GM12872 (cell line): ENCODE data around the gene CDH5.

Source experiments
- TF ChIP-seq, protein P1 (sequence below): IDR thresholded peaks from 3 replicates; pipeline ENCODE4 v1.5.1; 2011; ENCODE audit warnings: low read depth, mild to moderate bottlenecking, low read length, moderate library complexity; ENCODE audit not compliant: insufficient read depth

The CDH5 gene

DNA sequence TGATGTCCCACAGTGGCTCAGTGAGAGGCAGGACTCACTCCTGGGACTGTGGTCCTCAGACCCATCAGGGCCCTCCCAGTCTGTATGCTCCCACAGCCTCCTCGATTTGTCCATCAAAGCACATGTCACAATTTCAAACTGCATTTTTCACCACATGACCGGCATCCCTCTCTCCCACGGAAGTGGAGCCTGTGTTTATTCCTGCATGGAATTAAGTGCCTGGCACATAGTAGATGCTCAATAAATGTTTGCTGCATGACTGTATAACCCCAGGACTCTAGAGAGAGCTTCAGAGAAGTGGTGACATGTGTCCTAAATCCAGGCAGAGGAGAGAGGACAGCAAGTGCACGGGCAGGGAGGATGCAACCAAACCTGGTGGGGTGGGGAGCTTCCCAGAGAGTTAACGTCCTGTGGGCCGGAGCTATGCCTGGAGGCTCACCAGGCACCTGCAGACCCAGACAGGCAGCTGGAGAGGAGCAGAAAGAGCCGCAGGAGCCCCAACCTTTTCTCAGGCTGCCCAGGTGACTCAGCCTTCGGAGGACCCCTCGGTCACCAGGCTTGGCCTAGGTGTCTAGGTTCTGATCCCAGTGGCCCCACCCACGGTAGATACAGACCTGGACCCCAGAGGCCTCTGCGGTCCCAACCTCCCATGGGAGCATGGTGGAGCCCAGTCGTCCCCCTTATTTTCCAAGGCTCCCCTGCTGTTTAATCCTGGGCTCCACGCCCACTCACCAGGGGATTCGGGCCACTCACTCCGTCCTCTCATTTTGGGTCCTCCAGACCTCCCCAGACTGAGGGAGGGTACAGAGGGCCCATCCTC lies 5.8 kb downstream of the CDH5 start:
- TF ChIP-seq, protein P1, sequence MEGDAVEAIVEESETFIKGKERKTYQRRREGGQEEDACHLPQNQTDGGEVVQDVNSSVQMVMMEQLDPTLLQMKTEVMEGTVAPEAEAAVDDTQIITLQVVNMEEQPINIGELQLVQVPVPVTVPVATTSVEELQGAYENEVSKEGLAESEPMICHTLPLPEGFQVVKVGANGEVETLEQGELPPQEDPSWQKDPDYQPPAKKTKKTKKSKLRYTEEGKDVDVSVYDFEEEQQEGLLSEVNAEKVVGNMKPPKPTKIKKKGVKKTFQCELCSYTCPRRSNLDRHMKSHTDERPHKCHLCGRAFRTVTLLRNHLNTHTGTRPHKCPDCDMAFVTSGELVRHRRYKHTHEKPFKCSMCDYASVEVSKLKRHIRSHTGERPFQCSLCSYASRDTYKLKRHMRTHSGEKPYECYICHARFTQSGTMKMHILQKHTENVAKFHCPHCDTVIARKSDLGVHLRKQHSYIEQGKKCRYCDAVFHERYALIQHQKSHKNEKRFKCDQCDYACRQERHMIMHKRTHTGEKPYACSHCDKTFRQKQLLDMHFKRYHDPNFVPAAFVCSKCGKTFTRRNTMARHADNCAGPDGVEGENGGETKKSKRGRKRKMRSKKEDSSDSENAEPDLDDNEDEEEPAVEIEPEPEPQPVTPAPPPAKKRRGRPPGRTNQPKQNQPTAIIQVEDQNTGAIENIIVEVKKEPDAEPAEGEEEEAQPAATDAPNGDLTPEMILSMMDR = no peak

DNA sequence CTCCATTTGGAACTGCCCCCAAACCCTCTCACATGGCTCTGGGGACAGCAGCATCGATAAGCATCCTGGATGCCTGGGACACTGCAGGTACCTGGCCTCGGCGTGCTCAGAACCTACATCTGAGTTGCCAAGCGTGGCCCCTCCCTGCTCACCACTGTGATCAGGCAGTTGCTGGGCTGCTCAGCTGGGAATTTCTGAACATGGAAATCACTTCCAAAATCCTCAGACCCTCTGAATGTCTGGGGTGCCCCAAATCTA lies 6.3 kb downstream of the CDH5 start:
- TF ChIP-seq, protein P1 = no peak

DNA sequence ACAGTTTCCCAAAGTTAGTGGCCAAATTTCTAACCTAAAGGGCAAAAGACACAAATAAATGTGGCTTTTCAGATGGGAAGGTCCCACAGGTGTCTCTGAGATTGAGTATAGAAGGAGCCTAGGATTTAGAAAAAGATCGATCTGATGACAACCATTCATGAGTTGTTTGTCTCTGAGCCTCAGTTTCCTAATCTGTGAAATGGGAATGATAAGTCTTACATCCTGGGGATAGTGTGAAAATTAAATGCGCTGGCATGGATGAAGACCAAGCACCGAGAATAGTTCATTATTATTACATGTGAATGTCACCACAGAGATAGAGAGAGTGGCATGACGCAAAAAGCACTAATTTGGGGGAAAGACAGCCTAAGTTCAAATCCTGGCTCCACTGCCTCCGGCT lies 7.2 kb downstream of the CDH5 start:
- TF ChIP-seq, protein P1 = no peak

DNA sequence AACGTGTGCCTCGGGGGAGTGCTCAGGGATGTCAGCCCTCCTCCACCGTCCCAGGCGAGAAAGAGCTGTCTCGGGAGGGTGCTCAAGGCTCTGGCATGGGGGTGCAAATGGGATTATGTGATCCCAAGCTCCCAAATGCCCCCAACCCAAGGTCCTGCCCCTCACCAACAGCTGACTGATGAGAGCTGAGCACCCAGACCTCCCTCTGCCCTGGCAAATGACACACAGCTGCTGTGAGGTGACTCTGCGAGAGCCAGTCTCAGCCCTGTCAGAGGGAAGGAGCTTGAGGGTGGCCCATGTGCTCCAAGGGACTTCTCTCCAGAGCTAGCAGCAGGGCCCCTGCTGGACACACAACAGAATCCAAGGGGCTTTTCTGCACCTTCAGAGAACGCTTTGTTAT lies 7.7 kb downstream of the CDH5 start:
- TF ChIP-seq, protein P1 = no peak

DNA sequence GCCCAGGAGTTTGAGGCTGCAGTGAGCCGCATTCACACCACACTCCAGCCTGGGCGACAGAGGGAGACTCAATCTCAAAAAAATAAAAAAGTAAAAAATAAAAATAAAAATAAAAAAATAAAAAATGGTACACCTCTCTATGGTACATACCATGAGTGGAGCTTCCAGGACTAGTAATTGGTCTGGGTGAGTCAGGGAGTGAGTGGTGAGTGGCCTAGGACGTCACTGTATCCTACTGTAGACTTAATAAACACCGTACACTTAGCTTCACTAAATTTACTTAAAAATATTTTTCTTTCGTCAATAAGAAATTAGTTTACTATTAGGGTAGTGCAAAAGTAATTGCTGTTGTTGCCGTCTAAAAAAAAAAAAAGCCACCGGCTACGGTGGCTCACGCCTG lies 9.0 kb downstream of the CDH5 start:
- TF ChIP-seq, protein P1 = no peak

DNA sequence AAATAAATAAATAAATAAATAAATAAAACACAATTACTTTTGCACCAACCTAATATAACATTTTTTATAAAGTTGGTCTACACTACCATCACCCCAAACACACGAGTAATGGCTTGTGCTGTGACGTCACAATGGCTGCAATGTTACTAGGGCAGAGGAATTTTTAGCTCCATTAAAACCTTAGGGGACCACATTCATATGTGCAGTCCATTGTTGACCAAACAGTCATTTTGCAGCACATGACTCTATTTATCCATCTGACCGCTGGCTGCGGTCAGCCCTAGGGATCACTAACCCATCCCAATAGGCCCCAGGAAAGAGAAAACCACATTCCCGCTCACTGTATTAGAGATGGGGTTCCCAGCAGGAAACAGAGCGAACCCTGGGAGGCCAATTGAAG lies 9.6 kb downstream of the CDH5 start:
- TF ChIP-seq, protein P1 = no peak

DNA sequence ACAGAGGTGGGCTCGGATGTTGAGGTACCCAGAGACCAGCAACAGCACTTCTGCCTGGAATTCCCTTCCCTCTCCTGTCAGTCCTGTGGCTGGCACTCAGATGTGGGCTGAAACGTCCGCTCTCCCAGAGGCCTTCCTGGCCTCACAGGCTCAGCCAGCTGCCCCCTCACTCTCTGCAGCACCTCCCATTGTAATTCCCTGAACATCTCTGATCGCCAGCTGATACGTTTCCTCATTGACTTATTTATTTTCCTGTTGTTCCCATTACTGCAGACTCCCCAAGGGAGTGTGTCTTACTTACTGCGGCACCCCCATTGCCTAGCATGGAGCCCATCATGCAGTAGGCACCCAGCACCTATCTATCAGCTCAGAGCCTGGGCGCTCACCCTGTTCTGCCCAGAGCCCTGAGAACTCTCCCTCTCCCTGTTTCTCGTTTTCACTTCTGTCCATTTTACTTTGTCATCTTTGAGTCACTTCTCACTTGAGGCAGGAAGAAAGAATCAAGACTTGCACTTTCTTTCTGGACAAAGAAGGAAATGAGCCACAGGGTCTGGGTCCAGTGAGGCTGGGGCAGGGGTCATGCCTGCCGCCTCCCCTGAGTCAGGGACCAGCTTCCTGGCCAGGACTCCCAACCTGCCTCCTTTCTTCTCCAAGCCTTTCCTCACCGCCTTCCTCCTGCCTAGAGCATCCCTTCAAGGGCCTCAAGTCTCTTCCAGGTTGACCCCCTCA lies 10.2 kb downstream of the CDH5 start:
- TF ChIP-seq, protein P1 = no peak
